OCI-LY3 (cell line): ENCODE data around the gene COX5A.

ENCODE experiments used
- CTCF ChIP-seq: fragments of 200-600, 300-600 bp; sonication (generic); IDR thresholded peaks from 2 replicates; pipeline ENCODE4 v1.5.1; 2014; ENCODE audit warnings: antibody characterized with exemption, low read length, low read depth
- EZH2phosphoT487 ChIP-seq: fragments of 200-600 bp; shearing (Covaris generic); IDR thresholded peaks from 2 replicates; pipeline ENCODE4 v1.6.1; 2018; ENCODE audit warnings: antibody characterized with exemption, mixed run types, low read depth

- TF ChIP-seq CTCF (no peak), EZH2phosphoT487 (no peak)
Measured at GRCh38 chr15:74959586-74959939, 21.7 kb upstream of the COX5A start.
